K562 (cell line): ENCODE measurements around the gene WDR54. TPM values are rescaled to one million over a fixed set of nuclear protein-coding genes. Genes with fewer than 3 reads are reported as not detected.

ENCODE experiments used
- ATF7 ChIP-seq: fragments of 450-650 bp; IDR thresholded peaks from 2 replicates; pipeline ENCODE4 v1.7.1; 2014; ENCODE audit warnings: mild to moderate bottlenecking, moderate library complexity
- CCAR2 ChIP-seq: fragments of 200-400 bp; formaldehyde crosslinking; IDR thresholded peaks from 2 replicates; pipeline ENCODE4 v1.6.1; 2017; ENCODE audit warnings: mild to moderate bottlenecking, low read depth, low read length
- CHD1 ChIP-seq: fragments of 200-600 bp; sonication (generic); IDR thresholded peaks from one replicate; pipeline ENCODE4 v1.6.1; 2012; ENCODE audit warnings: mild to moderate bottlenecking, moderate library complexity, low read length, inconsistent platforms
- FOXA3 ChIP-seq, 2 experiments: fragments of 450-650 bp in 1 of 2; sonication (generic) in 1 of 2; formaldehyde crosslinking; IDR thresholded peaks in 1 of 2; conservative IDR thresholded peaks in 1 of 2; 2 replicates each; pipeline versions ENCODE4 v1.4.0 to v1.8.0; 2020 to 2022; ENCODE audit warnings: mild to moderate bottlenecking in 2 of 2, missing genetic modification reagents in 1 of 2
- GABPA ChIP-seq: fragments of 200-800 bp; sonication (Bioruptor generic); conservative IDR thresholded peaks from 2 replicates; pipeline ENCODE4 v1.6.1; 2016; ENCODE audit warnings: low read depth, missing genetic modification characterization, missing compliant biosample characterization
- KDM5B ChIP-seq: fragments of 200-600 bp; sonication (generic); IDR thresholded peaks from 2 replicates; pipeline ENCODE4 v1.6.1; 2012; ENCODE audit warnings: low read depth, mild to moderate bottlenecking, moderate library complexity, low read length, control low read depth, inconsistent platforms; ENCODE audit not compliant: insufficient replicate concordance
- L3MBTL2 ChIP-seq: fragments of 450-650 bp; IDR thresholded peaks from 2 replicates; pipeline ENCODE4 v1.6.1; 2016; ENCODE audit warnings: mild to moderate bottlenecking, moderate library complexity
- PYGO2 ChIP-seq: fragments of 450-650 bp; IDR thresholded peaks from 2 replicates; pipeline ENCODE4 v1.6.1; 2016; ENCODE audit warnings: mild to moderate bottlenecking, missing genetic modification characterization, moderate library complexity, missing compliant biosample characterization
- SETDB1 ChIP-seq: IDR thresholded peaks from one replicate; pipeline ENCODE4 v1.6.1; 2012; ENCODE audit warnings: low read length, control low read depth, inconsistent platforms
- SIN3A ChIP-seq, 2 experiments: fragments of 150-350 bp in 1 of 2; IDR thresholded peaks; 2 replicates each; pipeline ENCODE4 v1.6.1; 2011 to 2016; ENCODE audit warnings: borderline replicate concordance in 2 of 2, low read depth in 2 of 2, low read length in 2 of 2, mild to moderate bottlenecking in 2 of 2, moderate library complexity in 2 of 2; ENCODE audit not compliant: control insufficient read depth in 1 of 2
- SMARCC2 ChIP-seq: fragments of 450-650 bp; IDR thresholded peaks from 2 replicates; pipeline ENCODE4 v1.6.1; 2017; ENCODE audit warnings: antibody characterized with exemption, moderate library complexity, mild to moderate bottlenecking, low read depth
- SUPT5H ChIP-seq: fragments of 450-650 bp; IDR thresholded peaks from 2 replicates; pipeline ENCODE4 v1.6.1; 2016
- ZNF830 ChIP-seq: fragments of 250-450 bp; sonication (Bioruptor Pico); IDR thresholded peaks from 2 replicates; pipeline ENCODE4 v1.5.0; 2021; ENCODE audit warnings: mild to moderate bottlenecking
- polyA plus RNA-seq, 8 experiments: library from polyadenylated mRNA; depleted of rRNA in 4 of 8; stranded (reverse) in 5 of 8; unstranded in 3 of 8; fragments of >200 nt; fragmentation: Nextera tagmentation in 2 of 8; fragmentation: Illumina TruSeq in 1 of 8; extraction: Ambion mirVana in 2 of 8; extraction: Trizol in 1 of 8; gene quantifications; 2 replicates each; pipeline versions ENCODE4 v1.2.1 to v1.2.3, GENCODE V29; 2011 to 2014; ENCODE audit warnings: inconsistent platforms in 1 of 8, missing spikeins in 1 of 8
- total RNA-seq, 7 experiments: library from RNA; depleted of rRNA in 6 of 7; stranded (reverse); fragments of >200 nt in 6 of 7; fragmentation: Illumina TruSeq in 2 of 7; extraction: Trizol in 2 of 7; gene quantifications; 2 replicates each; pipeline versions ENCODE4 v1.2.1 to v1.2.3, GENCODE V29; 2011 to 2021; ENCODE audit warnings: low replicate concordance in 1 of 7
- TF ChIP-seq, protein P1 (sequence below): sonication (generic); formaldehyde crosslinking; IDR thresholded peaks from 2 replicates; pipeline ENCODE4 v1.8.0; 2023; ENCODE audit warnings: mild to moderate bottlenecking, missing genetic modification reagents
- TF ChIP-seq, protein P2 (sequence below): sonication (generic); formaldehyde crosslinking; IDR thresholded peaks from 2 replicates; pipeline ENCODE4 v1.8.1; 2022; ENCODE audit warnings: missing genetic modification reagents
- TF ChIP-seq, protein P3 (sequence below): fragments of 450-650 bp; formaldehyde crosslinking; IDR thresholded peaks from 2 replicates; pipeline ENCODE4 v1.4.0; 2022; ENCODE audit warnings: missing genetic modification characterization
- TF ChIP-seq, protein P4 (sequence below): sonication (generic); formaldehyde crosslinking; IDR thresholded peaks from 2 replicates; pipeline ENCODE4 v1.8.1; 2023; ENCODE audit warnings: mild to moderate bottlenecking, missing genetic modification reagents

Gene WDR54
- total and polyA plus RNA-seq, 9 of the 15 experiments (the other 6 are each of a cell fraction or from before 2014, with no cell fraction given) = 5.2 to 15.2 (median 7.4) TPM

DNA sequence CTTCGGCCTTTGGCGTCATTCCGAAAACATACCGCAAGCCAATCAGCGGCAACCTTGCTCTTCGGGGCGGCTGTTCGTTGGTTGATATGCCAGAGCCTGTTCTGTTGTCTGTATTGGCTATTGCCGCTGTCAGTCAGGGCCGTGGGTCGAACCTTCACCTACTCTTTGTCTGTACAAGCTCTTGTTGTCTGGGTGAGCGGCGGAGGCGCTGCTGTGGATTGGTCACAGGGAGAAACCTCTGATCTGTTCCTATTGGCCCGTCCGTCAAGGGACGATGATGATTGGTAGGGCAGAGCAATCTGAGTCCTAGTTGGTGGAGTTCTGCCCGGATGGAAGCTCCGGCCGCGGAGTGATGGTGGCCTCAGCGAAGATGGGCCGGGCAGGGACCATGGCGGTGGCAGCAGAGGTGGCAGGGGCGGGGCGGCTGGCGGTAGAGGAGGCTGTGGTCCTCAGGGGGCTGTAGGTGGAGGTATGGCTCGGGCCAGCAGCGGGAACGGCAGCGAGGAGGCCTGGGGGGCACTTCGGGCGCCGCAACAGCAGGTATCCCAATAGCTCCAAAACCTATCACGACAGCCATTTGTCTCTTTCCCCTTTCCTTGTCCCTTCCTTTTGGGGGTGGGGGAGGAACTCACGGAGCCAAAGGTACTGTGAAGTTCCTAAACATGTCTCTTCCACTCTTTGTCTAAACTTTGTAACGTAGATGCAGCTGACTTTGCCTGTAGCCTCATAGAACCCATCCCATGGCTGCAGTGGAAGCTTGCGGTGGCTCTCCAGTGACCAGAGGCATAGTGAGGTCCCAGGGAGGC is 36.8 kb downstream of the WDR54 start, which contains the start of gene WBP1 (continued):
- TF ChIP-seq, protein P1, sequence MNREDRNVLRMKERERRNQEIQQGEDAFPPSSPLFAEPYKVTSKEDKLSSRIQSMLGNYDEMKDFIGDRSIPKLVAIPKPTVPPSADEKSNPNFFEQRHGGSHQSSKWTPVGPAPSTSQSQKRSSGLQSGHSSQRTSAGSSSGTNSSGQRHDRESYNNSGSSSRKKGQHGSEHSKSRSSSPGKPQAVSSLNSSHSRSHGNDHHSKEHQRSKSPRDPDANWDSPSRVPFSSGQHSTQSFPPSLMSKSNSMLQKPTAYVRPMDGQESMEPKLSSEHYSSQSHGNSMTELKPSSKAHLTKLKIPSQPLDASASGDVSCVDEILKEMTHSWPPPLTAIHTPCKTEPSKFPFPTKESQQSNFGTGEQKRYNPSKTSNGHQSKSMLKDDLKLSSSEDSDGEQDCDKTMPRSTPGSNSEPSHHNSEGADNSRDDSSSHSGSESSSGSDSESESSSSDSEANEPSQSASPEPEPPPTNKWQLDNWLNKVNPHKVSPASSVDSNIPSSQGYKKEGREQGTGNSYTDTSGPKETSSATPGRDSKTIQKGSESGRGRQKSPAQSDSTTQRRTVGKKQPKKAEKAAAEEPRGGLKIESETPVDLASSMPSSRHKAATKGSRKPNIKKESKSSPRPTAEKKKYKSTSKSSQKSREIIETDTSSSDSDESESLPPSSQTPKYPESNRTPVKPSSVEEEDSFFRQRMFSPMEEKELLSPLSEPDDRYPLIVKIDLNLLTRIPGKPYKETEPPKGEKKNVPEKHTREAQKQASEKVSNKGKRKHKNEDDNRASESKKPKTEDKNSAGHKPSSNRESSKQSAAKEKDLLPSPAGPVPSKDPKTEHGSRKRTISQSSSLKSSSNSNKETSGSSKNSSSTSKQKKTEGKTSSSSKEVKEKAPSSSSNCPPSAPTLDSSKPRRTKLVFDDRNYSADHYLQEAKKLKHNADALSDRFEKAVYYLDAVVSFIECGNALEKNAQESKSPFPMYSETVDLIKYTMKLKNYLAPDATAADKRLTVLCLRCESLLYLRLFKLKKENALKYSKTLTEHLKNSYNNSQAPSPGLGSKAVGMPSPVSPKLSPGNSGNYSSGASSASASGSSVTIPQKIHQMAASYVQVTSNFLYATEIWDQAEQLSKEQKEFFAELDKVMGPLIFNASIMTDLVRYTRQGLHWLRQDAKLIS (CRISPR knock-in tag) = no peak
- TF ChIP-seq CCAR2 (no peak), SMARCC2 (no peak), L3MBTL2 (peak; percentile 55; the same call in 1 of the 2 replicates), GABPA (tag) (peak; percentile 59), SIN3A (IDR thresholded peaks at IDR 0.05; ENCODE audit: borderline replicate concordance in 2 of 2, control insufficient read depth in 1 of 2, low read depth in 2 of 2, low read length in 2 of 2) (no peak), KDM5B (peak; percentile 42), SETDB1 (no peak), SUPT5H (peak; percentile 61), CHD1 (no peak), FOXA3 (CRISPR knock-in tag; conservative IDR thresholded peaks at IDR 0.05 in 1 of 2, IDR thresholded peaks at IDR 0.05 in 1 of 2) (no peak), ATF7 (peak; percentile 79), PYGO2 (tag) (0 out of 2 replicates have a peak, but pooled peaks have one; percentile 9), ZNF830 (CRISPR knock-in tag) (0 out of 2 replicates have a peak, but pooled peaks have one; percentile 25)
- TF ChIP-seq, protein P2, sequence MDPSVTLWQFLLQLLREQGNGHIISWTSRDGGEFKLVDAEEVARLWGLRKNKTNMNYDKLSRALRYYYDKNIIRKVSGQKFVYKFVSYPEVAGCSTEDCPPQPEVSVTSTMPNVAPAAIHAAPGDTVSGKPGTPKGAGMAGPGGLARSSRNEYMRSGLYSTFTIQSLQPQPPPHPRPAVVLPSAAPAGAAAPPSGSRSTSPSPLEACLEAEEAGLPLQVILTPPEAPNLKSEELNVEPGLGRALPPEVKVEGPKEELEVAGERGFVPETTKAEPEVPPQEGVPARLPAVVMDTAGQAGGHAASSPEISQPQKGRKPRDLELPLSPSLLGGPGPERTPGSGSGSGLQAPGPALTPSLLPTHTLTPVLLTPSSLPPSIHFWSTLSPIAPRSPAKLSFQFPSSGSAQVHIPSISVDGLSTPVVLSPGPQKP (CRISPR knock-in tag) = no peak
- TF ChIP-seq, protein P3, sequence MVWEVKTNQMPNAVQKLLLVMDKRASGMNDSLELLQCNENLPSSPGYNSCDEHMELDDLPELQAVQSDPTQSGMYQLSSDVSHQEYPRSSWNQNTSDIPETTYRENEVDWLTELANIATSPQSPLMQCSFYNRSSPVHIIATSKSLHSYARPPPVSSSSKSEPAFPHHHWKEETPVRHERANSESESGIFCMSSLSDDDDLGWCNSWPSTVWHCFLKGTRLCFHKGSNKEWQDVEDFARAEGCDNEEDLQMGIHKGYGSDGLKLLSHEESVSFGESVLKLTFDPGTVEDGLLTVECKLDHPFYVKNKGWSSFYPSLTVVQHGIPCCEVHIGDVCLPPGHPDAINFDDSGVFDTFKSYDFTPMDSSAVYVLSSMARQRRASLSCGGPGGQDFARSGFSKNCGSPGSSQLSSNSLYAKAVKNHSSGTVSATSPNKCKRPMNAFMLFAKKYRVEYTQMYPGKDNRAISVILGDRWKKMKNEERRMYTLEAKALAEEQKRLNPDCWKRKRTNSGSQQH (CRISPR knock-in tag) = no peak
- TF ChIP-seq, protein P4, sequence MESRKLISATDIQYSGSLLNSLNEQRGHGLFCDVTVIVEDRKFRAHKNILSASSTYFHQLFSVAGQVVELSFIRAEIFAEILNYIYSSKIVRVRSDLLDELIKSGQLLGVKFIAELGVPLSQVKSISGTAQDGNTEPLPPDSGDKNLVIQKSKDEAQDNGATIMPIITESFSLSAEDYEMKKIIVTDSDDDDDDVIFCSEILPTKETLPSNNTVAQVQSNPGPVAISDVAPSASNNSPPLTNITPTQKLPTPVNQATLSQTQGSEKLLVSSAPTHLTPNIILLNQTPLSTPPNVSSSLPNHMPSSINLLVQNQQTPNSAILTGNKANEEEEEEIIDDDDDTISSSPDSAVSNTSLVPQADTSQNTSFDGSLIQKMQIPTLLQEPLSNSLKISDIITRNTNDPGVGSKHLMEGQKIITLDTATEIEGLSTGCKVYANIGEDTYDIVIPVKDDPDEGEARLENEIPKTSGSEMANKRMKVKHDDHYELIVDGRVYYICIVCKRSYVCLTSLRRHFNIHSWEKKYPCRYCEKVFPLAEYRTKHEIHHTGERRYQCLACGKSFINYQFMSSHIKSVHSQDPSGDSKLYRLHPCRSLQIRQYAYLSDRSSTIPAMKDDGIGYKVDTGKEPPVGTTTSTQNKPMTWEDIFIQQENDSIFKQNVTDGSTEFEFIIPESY = no peak
